GM12874 (cell line): Measurements from ENCODE around the gene ZNF74.

ENCODE experiments used
- CTCF ChIP-seq: IDR thresholded peaks from 2 replicates; pipeline ENCODE4 v1.5.1; 2011; ENCODE audit warnings: low read depth, mild to moderate bottlenecking, control low read depth, low read length, moderate library complexity; ENCODE audit not compliant: insufficient read depth

Gene ZNF74

GRCh38 chr22:20441631-20442484 is 47.9 kb downstream of the ZNF74 start:
- no peak for TF ChIP-seq CTCF

GRCh38 chr22:20442485-20443284 is 48.7 kb downstream of the ZNF74 start:
- TF ChIP-seq CTCF, result no peak

- no peak for TF ChIP-seq CTCF
These were observed 50.4 kb downstream of the ZNF74 start for GRCh38 chr22:20444325-20444724.

DNA sequence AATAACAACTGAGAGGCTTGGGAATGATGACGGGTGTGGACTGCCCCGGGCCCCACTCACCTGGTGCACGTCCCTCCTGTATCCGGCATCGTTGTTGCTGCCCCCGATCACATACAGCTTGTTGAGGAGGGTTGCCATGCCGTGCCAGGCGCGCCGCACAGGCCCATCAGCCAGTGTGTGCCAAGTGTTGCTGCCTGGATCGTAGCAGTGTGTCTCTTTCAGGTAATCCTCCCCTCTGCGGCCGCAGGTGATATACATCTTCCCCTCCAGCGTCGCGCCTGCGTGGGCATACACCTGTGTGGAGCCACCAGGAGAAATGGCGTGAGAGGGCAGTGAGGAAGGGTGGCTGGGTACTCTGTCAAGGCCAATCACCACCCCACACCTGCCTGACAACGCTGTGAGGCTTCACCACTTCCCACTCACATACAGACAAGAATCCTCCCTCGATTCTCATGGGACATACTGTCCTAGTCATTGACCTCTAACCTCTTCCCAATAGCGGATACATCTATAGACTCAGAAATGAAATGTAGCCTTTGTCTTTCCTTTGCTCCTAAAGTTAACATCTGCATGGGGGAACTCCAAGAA is 52.5 kb downstream of the ZNF74 start:
- TF ChIP-seq CTCF, result no peak

DNA sequence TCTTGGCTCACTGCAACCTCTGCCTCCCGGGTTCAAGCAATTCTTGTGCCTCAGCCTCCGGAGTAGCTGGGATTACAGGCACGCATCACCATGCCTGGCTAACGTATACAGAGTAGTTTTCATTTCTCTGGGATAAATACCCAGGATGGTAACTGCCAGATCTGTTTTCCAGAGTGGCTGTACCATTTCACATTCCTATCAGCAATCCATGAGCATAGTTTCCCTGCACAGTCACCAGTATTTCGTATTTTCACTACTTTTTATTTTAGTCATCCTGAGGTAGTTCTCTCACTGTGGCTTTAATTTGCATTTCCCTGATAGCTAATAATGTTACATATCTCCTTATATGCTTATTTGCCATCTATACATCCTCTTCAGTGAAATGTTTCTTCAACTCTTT is 54.7 kb downstream of the ZNF74 start:
- TF ChIP-seq CTCF, result no peak

DNA sequence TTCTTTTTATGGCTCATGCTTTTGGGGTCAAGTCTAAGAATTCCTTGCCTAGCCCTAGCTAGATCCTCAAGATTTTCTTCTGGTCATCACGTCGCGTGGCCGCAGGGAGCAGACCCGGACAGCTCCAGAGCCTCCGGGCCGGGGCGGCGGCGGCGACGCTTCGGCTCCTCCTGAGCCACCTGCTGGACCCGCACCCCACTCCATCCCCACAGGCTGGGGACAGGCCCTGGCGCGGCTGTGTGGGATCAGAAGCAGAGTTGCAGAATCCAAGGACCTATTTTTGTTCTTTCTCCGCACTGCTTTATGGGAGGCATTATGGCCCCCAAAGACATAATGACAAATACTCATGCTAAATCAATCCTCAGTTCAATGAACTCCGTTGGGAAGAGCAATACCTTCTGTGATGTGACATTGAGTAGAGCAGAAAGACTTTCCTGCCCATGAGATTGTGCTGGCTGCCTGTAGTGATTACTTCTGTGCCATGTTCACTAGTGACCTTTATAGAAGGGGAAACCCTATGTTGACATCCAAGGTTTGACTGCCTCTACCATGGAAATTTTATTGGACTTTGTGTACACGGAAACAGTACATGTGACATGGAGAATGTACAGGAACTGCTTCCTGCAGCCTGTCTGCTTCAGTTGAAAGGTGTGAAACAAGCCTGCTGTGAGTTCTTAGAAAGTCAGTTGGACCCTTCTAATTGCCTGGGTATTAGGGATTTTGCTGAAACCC is 56.0 kb downstream of the ZNF74 start:
- TF ChIP-seq CTCF, result no peak

- no peak for TF ChIP-seq CTCF
These were observed 56.6 kb downstream of the ZNF74 start for GRCh38 chr22:20450551-20450906.
